WTC11 (cell line): ENCODE data around the gene CRK. TPM values are rescaled to one million over a fixed set of nuclear protein-coding genes. Genes with fewer than 3 reads are reported as not detected.
"Not testable (repeated sequence)": the region's sequence is repeated elsewhere in the genome, so short reads cannot be mapped to it uniquely, and the experiment has no call there.

Source experiments
- ATAC-seq: fragments of 200-7000 bp; cut with Tn5 transposase; 2 replicates; pipeline ENCODE4 v1.10.0; 2021; ENCODE audit warnings: mild to moderate bottlenecking, moderate library complexity
- CTCF ChIA-PET: fragments of 300-600 bp; sonication (Branson Sonifier 250); formaldehyde crosslinking; loops from one replicate; lab custom pipeline; 2021; ENCODE audit warnings: antibody characterized with exemption; lab: Charles Lee
- POLR2A ChIA-PET: fragments of 350-600 bp; sonication (Branson Sonifier 250); formaldehyde crosslinking; loops from one replicate; lab custom pipeline; 2021; ENCODE audit warnings: antibody characterized with exemption; lab: Charles Lee
- DNase-seq: peaks from one replicate; pipeline ENCODE4 v3.0.0; 2021; ENCODE audit warnings: low spot score
- H3K27ac Mint-ChIP-seq: 2 replicates; pipeline ENCODE4 v1.8.0; 2021; ENCODE audit warnings: mixed read lengths
- H3K27me3 Mint-ChIP-seq: 2 replicates; pipeline ENCODE4 v1.8.0; 2021; ENCODE audit warnings: low read depth, mild to moderate bottlenecking, moderate library complexity, mixed read lengths
- H3K36me3 Mint-ChIP-seq: 2 replicates; pipeline ENCODE4 v1.8.0; 2021; ENCODE audit warnings: mixed read lengths
- H3K4me1 Mint-ChIP-seq: 2 replicates; pipeline ENCODE4 v1.8.0; 2022; ENCODE audit warnings: mixed read lengths
- H3K4me3 Mint-ChIP-seq: 2 replicates; pipeline ENCODE4 v1.8.0; 2021; ENCODE audit warnings: mild to moderate bottlenecking, moderate library complexity, mixed read lengths
- H3K9me3 Mint-ChIP-seq: 2 replicates; pipeline ENCODE4 v1.8.0; 2021; ENCODE audit warnings: mixed read lengths
- CBFB ChIP-seq: sonication (generic); formaldehyde crosslinking; IDR thresholded peaks from 2 replicates; pipeline ENCODE4 v1.8.1; 2022; ENCODE audit warnings: mild to moderate bottlenecking, low read depth, missing genetic modification reagents
- ETV6 ChIP-seq: sonication (generic); formaldehyde crosslinking; IDR thresholded peaks from 2 replicates; pipeline ENCODE4 v1.8.1; 2022; ENCODE audit warnings: mild to moderate bottlenecking, missing genetic modification reagents
- FOXP1 ChIP-seq: sonication (generic); formaldehyde crosslinking; IDR thresholded peaks from 2 replicates; pipeline ENCODE4 v1.8.0; 2022; ENCODE audit warnings: missing genetic modification reagents, mild to moderate bottlenecking, moderate library complexity, borderline replicate concordance
- GABPB1 ChIP-seq: sonication (generic); formaldehyde crosslinking; IDR thresholded peaks from 2 replicates; pipeline ENCODE4 v1.8.1; 2023; ENCODE audit warnings: mild to moderate bottlenecking, missing genetic modification reagents
- GTF2I ChIP-seq: fragments of 250-450 bp; sonication (Bioruptor Pico); conservative IDR thresholded peaks from 2 replicates; pipeline ENCODE4 v1.4.0; 2021; ENCODE audit warnings: mild to moderate bottlenecking
- IRF2 ChIP-seq: sonication (generic); formaldehyde crosslinking; IDR thresholded peaks from 2 replicates; pipeline ENCODE4 v1.8.0; 2022; ENCODE audit warnings: low read depth, missing genetic modification reagents, borderline replicate concordance
- JAZF1 ChIP-seq: fragments of 250-450 bp; sonication (Bioruptor Pico); IDR thresholded peaks from 2 replicates; pipeline ENCODE4 v1.9.0; 2021; ENCODE audit warnings: moderate library complexity, mild to moderate bottlenecking, inconsistent platforms
- MXD4 ChIP-seq: fragments of 250-450 bp; sonication (Bioruptor Pico); IDR thresholded peaks from 2 replicates; pipeline ENCODE4 v1.8.0; 2021; ENCODE audit warnings: mild to moderate bottlenecking, moderate library complexity, borderline replicate concordance
- MYBL2 ChIP-seq: sonication (generic); formaldehyde crosslinking; IDR thresholded peaks from 2 replicates; pipeline ENCODE4 v1.8.1; 2023; ENCODE audit warnings: mild to moderate bottlenecking, moderate library complexity, missing genetic modification reagents
- PRRX2 ChIP-seq: fragments of 250-450 bp; sonication (Bioruptor Pico); IDR thresholded peaks from 2 replicates; pipeline ENCODE4 v1.8.0; 2021; ENCODE audit warnings: mild to moderate bottlenecking
- RORB ChIP-seq: fragments of 250-450 bp; sonication (Bioruptor Pico); IDR thresholded peaks from 2 replicates; pipeline ENCODE4 v1.9.0; 2021; ENCODE audit warnings: mild to moderate bottlenecking
- SP1 ChIP-seq: sonication (generic); formaldehyde crosslinking; conservative IDR thresholded peaks from 2 replicates; pipeline ENCODE4 v1.8.1; 2022; ENCODE audit warnings: missing genetic modification reagents
- TEAD1 ChIP-seq: sonication (generic); formaldehyde crosslinking; IDR thresholded peaks from 2 replicates; pipeline ENCODE4 v1.8.0; 2022; ENCODE audit warnings: mild to moderate bottlenecking, missing genetic modification reagents
- TP53 ChIP-seq: sonication (generic); formaldehyde crosslinking; IDR thresholded peaks from 2 replicates; pipeline ENCODE4 v1.8.1; 2023; ENCODE audit warnings: mild to moderate bottlenecking, missing genetic modification reagents
- ZNF232 ChIP-seq: sonication (generic); formaldehyde crosslinking; IDR thresholded peaks from 2 replicates; pipeline ENCODE4 v1.8.0; 2022; ENCODE audit warnings: mild to moderate bottlenecking, missing genetic modification reagents
- ZNF396 ChIP-seq: fragments of 250-450 bp; sonication (Bioruptor Pico); IDR thresholded peaks from 2 replicates; pipeline ENCODE4 v1.8.0; 2021; ENCODE audit warnings: mild to moderate bottlenecking, moderate library complexity, borderline replicate concordance
- ZNF423 ChIP-seq: fragments of 250-450 bp; sonication (Bioruptor Pico); IDR thresholded peaks from 2 replicates; pipeline ENCODE4 v2.1.2; 2022; ENCODE audit warnings: mild to moderate bottlenecking, moderate library complexity
- total RNA-seq: library from RNA; stranded (reverse); gene quantifications from 3 replicates; pipeline ENCODE4 v1.2.3, GENCODE V29; 2021
- TF ChIP-seq, protein P1 (sequence below): sonication (generic); formaldehyde crosslinking; IDR thresholded peaks from 2 replicates; pipeline ENCODE4 v1.8.1; 2022; ENCODE audit warnings: mild to moderate bottlenecking, missing genetic modification reagents, moderate library complexity, borderline replicate concordance
- TF ChIP-seq, protein P2 (sequence below): fragments of 250-450 bp; sonication (Bioruptor Pico); IDR thresholded peaks from 2 replicates; pipeline ENCODE4 v1.8.0; 2021; ENCODE audit warnings: mild to moderate bottlenecking
- TF ChIP-seq, protein P3 (sequence below): sonication (generic); formaldehyde crosslinking; conservative IDR thresholded peaks from 2 replicates; pipeline ENCODE4 v1.8.1; 2023; ENCODE audit warnings: mild to moderate bottlenecking, low read depth, missing genetic modification reagents, moderate library complexity
- TF ChIP-seq, protein P4 (sequence below): sonication (generic); formaldehyde crosslinking; IDR thresholded peaks from 2 replicates; pipeline ENCODE4 v1.8.1; 2022; ENCODE audit warnings: low read depth, missing genetic modification reagents, borderline replicate concordance
- TF ChIP-seq, protein P5 (sequence below): sonication (generic); formaldehyde crosslinking; IDR thresholded peaks from 2 replicates; pipeline ENCODE4 v1.8.1; 2023; ENCODE audit warnings: mild to moderate bottlenecking, moderate library complexity, missing genetic modification reagents
- TF ChIP-seq, protein P6 (sequence below): fragments of 250-450 bp; sonication (Bioruptor Pico); conservative IDR thresholded peaks from 2 replicates; pipeline ENCODE4 v1.9.0; 2021; ENCODE audit warnings: mild to moderate bottlenecking

CRK gene
- total RNA-seq, 1 experiment from 2014 or later, result 45.2 TPM

DNA sequence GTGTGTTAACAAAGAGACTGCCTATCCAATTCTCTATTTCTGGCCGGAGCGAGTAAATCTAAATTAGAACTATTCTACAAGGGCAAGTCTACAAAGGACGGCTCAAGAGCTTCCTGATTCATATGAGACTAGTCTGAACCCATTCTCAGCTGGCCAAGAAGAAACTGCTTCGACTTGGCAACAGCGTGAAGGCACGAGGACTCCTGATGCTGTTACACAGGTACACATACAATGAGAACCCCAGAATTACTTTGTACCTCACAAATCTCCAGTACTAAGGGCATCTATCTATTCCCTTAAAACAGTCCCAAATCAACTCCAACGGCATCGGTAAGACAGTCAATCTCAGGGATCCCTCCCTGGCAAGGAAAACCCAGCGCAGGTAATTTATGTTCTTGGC is 1.5 kb downstream of the CRK start (continued):
- TF ChIP-seq RORB (CRISPR knock-in tag) (no peak), MXD4 (no peak), SP1 (CRISPR knock-in tag) (no peak), FOXP1 (CRISPR knock-in tag) (no peak), ZNF396 (no peak), PRRX2 (CRISPR knock-in tag) (no peak), JAZF1 (no peak)
- TF ChIP-seq, protein P1, sequence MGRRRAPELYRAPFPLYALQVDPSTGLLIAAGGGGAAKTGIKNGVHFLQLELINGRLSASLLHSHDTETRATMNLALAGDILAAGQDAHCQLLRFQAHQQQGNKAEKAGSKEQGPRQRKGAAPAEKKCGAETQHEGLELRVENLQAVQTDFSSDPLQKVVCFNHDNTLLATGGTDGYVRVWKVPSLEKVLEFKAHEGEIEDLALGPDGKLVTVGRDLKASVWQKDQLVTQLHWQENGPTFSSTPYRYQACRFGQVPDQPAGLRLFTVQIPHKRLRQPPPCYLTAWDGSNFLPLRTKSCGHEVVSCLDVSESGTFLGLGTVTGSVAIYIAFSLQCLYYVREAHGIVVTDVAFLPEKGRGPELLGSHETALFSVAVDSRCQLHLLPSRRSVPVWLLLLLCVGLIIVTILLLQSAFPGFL (CRISPR knock-in tag), result no peak
- TF ChIP-seq, protein P2, sequence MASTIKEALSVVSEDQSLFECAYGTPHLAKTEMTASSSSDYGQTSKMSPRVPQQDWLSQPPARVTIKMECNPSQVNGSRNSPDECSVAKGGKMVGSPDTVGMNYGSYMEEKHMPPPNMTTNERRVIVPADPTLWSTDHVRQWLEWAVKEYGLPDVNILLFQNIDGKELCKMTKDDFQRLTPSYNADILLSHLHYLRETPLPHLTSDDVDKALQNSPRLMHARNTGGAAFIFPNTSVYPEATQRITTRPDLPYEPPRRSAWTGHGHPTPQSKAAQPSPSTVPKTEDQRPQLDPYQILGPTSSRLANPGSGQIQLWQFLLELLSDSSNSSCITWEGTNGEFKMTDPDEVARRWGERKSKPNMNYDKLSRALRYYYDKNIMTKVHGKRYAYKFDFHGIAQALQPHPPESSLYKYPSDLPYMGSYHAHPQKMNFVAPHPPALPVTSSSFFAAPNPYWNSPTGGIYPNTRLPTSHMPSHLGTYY (CRISPR knock-in tag), result no peak

DNA sequence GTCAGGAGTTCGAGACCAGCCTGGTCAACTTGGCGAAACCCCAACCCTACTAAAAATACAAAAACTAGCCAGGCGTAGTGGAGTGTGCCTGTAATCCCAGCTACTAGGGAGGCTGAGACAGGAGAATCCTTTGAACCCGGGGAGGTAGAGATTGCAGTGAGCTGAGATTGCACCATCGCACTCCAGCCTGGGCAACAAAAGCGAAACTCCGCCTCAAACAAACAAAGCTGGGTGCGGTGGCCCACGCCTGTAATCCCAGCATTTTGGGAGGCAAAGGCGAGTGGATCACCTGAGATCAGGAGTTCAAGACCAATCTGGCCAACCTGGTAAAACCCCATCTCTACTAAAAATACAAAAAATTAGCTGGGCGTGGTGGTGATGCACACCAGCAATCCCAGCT is 2.3 kb downstream of the CRK start:
- CTCF ChIA-PET, result interaction anchor here (0.9 kb wide), 1 partner anchor 176 kb away, joined by 3 read pairs; no protein-coding TSS in a partner anchor
- peak overlapping the region; percentile 86; the same call in 1 of the 2 replicates for H3K27ac Mint-ChIP-seq
- H3K4me3 Mint-ChIP-seq, result peak overlapping the region; percentile 42
- peaks cover 23% of the 10 kb centered on the region for H3K36me3 Mint-ChIP-seq
- H3K9me3 Mint-ChIP-seq, H3K27me3 Mint-ChIP-seq, DNase-seq, ATAC-seq, POLR2A ChIA-PET: not testable (repeated sequence)
- peaks cover 24% of the 10 kb centered on the region for H3K4me1 Mint-ChIP-seq
- TF ChIP-seq GABPB1 (CRISPR knock-in tag), result 0 out of 2 replicates have a peak, but pooled peaks have one; percentile 37
- TF ChIP-seq, all 79 proteins: peak for 1; not testable (repeated sequence) for 78

DNA sequence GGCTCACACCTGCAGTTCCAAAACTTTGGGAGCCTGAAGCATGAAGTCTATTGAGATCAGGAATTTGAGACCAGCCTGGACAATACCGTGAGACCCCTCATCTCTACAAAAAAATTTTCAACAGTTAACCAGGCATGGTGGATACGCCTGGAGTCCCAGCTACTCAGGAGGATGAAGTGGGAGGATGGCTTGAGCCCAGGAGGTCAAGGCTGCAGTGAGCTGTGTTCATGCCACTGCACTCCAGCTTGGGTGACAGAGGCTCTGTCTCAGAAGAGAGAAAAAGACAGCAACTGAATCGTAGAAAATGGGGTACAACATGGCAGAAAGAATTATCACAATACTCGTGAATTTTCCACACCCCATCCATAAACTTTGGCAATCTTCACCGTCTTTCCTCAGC is 3.2 kb downstream of the CRK start:
- H3K4me1 Mint-ChIP-seq, result peaks cover 24% of the 10 kb centered on the region
- no peaks in the 10 kb centered on the region; the same call in 1 of the 2 replicates for H3K27me3 Mint-ChIP-seq
- DNase-seq (no peak), ATAC-seq (no peak)
- ChIA-PET POLR2A (no interaction called here), CTCF (no interaction called here)
- TF ChIP-seq ZNF423 (no peak), IRF2 (CRISPR knock-in tag) (no peak), GTF2I (CRISPR knock-in tag) (no peak), MYBL2 (CRISPR knock-in tag) (no peak), ZNF232 (no peak), SP1 (CRISPR knock-in tag) (no peak), ETV6 (no peak), TEAD1 (no peak), TP53 (CRISPR knock-in tag) (no peak), CBFB (no peak)
- TF ChIP-seq, protein P3, sequence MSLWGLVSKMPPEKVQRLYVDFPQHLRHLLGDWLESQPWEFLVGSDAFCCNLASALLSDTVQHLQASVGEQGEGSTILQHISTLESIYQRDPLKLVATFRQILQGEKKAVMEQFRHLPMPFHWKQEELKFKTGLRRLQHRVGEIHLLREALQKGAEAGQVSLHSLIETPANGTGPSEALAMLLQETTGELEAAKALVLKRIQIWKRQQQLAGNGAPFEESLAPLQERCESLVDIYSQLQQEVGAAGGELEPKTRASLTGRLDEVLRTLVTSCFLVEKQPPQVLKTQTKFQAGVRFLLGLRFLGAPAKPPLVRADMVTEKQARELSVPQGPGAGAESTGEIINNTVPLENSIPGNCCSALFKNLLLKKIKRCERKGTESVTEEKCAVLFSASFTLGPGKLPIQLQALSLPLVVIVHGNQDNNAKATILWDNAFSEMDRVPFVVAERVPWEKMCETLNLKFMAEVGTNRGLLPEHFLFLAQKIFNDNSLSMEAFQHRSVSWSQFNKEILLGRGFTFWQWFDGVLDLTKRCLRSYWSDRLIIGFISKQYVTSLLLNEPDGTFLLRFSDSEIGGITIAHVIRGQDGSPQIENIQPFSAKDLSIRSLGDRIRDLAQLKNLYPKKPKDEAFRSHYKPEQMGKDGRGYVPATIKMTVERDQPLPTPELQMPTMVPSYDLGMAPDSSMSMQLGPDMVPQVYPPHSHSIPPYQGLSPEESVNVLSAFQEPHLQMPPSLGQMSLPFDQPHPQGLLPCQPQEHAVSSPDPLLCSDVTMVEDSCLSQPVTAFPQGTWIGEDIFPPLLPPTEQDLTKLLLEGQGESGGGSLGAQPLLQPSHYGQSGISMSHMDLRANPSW (CRISPR knock-in tag), result no peak
- TF ChIP-seq, protein P4, sequence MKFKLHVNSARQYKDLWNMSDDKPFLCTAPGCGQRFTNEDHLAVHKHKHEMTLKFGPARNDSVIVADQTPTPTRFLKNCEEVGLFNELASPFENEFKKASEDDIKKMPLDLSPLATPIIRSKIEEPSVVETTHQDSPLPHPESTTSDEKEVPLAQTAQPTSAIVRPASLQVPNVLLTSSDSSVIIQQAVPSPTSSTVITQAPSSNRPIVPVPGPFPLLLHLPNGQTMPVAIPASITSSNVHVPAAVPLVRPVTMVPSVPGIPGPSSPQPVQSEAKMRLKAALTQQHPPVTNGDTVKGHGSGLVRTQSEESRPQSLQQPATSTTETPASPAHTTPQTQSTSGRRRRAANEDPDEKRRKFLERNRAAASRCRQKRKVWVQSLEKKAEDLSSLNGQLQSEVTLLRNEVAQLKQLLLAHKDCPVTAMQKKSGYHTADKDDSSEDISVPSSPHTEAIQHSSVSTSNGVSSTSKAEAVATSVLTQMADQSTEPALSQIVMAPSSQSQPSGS (CRISPR knock-in tag), result no peak
- TF ChIP-seq, protein P5, sequence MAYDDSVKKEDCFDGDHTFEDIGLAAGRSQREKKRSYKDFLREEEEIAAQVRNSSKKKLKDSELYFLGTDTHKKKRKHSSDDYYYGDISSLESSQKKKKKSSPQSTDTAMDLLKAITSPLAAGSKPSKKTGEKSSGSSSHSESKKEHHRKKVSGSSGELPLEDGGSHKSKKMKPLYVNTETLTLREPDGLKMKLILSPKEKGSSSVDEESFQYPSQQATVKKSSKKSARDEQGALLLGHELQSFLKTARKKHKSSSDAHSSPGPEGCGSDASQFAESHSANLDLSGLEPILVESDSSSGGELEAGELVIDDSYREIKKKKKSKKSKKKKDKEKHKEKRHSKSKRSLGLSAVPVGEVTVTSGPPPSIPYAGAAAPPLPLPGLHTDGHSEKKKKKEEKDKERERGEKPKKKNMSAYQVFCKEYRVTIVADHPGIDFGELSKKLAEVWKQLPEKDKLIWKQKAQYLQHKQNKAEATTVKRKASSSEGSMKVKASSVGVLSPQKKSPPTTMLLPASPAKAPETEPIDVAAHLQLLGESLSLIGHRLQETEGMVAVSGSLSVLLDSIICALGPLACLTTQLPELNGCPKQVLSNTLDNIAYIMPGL, result no peak
- TF ChIP-seq, protein P6, sequence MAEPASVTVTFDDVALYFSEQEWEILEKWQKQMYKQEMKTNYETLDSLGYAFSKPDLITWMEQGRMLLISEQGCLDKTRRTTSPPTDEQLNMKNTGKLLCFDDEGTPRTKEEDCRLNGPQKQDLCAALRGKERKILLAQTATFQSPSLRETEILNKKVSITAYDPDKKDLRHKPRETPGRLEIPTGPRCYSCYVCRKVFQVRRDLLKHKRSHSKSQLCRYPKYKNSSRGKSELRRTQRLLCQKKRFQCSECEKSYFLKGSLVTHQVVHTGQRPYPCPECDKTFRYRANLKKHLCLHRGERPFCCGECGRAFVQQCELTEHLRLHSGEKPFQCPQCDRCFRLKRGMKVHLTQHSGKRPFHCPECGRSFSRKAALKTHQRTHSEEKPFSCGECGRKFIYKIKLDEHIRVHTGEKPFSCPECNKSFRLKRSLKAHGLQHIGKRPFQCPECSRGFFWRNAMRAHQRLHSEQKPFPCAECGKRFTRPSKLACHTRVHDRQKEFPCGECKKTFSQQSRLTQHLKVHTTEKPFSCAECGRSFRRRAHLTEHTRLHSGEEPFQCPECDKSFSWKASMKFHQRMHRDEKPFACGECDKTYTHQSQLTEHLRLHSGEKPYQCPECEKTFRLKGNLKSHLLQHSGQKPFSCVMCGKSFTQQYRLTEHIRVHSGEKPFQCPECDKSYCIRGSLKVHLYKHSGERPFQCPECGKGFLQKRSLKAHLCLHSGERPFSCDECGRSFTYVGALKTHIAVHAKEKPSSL (CRISPR knock-in tag), result no peak
- H3K36me3 Mint-ChIP-seq, result peaks cover 25% of the 10 kb centered on the region
- H3K4me3 Mint-ChIP-seq, result no peak overlapping the region
- H3K27ac Mint-ChIP-seq, result peak overlapping the region; percentile 86
- H3K9me3 Mint-ChIP-seq, result no peaks in the 10 kb centered on the region

DNA sequence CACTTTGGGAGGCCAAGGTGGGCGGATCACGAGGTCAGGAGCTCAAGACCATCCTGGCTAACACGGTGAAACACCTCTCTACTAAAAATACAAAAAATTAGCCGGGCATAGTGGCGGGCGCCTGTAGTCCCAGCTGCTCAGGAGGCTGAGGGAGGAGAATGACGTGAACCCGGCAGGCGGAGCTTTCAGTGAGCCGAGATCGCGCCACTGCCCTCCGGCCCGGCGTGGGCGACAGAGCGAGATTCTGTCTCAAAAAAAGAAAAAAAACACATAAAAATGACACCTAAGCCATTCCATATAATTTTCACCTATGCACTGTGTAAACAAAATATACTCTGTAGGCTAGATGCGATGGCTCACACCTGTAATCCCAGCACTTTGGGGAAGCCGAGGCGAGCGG is 5.8 kb downstream of the CRK start:
- not testable (repeated sequence) for DNase-seq, H3K4me3 Mint-ChIP-seq, H3K9me3 Mint-ChIP-seq, ATAC-seq, H3K27ac Mint-ChIP-seq, H3K27me3 Mint-ChIP-seq
- peaks cover 25% of the 10 kb centered on the region for H3K36me3 Mint-ChIP-seq
- H3K4me1 Mint-ChIP-seq, result peaks cover 20% of the 10 kb centered on the region
- ChIA-PET POLR2A (interaction anchor here (0.6 kb wide), 1 partner anchor 79 kb away, joined by 3 read pairs; no protein-coding TSS in a partner anchor), CTCF (interaction anchor here (0.7 to 1.9 kb wide), 4 partner anchors 12 to 85 kb away, joined by 3 to 8 read pairs (median 5); no protein-coding TSS in a partner anchor)
